ENCODE data around the gene LGALS16. TPM values are rescaled to one million over a fixed set of nuclear protein-coding genes. Genes with fewer than 3 reads are reported as not detected.

Gene LGALS16
- total RNA-seq, 1 donor from 2014 or later = not detected

DNA sequence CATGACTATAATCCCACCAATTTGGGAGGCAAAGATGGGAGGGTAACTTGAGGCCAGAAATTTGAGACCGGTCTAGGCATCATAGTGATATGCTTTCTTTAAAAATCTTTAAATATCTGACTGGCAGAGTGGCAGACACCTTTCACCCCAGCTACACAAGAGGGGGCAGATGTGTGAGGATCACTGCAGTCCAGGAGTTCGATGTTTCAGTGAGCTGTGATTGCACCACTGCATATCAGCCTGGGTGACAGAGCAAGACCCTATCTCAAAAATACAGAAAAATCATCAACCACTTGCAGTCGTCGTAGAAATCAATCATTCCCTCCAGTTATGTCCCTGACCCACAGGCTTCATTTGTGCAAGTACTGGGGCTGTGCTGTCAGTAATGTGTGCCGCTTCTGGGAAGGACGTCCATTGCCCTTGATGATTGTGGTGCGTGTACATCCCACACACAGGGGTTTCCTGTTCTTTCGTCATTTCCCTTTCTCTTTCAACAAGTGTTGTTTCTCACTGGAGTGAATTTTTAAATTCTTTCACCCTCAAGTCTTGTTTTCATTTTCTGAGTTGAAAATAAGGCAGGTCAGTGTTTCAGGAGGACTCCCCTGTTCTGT is 50.0 kb downstream of the LGALS16 start:
- Mint-ChIP-seq H3K36me3 (ENCODE audit: low read depth) (no peaks in the 10 kb centered on the region), H3K4me1 (no peaks in the 10 kb centered on the region), H3K9me3 (no peaks in the 10 kb centered on the region), H3K4me3 (no peak overlapping the region), H3K27me3 (peaks cover 14% of the 10 kb centered on the region), H3K27ac (no peak overlapping the region)
- TF ChIP-seq, protein P1, sequence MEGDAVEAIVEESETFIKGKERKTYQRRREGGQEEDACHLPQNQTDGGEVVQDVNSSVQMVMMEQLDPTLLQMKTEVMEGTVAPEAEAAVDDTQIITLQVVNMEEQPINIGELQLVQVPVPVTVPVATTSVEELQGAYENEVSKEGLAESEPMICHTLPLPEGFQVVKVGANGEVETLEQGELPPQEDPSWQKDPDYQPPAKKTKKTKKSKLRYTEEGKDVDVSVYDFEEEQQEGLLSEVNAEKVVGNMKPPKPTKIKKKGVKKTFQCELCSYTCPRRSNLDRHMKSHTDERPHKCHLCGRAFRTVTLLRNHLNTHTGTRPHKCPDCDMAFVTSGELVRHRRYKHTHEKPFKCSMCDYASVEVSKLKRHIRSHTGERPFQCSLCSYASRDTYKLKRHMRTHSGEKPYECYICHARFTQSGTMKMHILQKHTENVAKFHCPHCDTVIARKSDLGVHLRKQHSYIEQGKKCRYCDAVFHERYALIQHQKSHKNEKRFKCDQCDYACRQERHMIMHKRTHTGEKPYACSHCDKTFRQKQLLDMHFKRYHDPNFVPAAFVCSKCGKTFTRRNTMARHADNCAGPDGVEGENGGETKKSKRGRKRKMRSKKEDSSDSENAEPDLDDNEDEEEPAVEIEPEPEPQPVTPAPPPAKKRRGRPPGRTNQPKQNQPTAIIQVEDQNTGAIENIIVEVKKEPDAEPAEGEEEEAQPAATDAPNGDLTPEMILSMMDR (IDR thresholded peaks at IDR 0.05) = no peak
- ChIA-PET POLR2A (no interaction called here), CTCF (no interaction called here)
- DNase-seq (no peak), ATAC-seq (ENCODE audit: low read depth) (no peak)
- intact Hi-C loops (cut with micrococcal nuclease) = no loop called here

DNA sequence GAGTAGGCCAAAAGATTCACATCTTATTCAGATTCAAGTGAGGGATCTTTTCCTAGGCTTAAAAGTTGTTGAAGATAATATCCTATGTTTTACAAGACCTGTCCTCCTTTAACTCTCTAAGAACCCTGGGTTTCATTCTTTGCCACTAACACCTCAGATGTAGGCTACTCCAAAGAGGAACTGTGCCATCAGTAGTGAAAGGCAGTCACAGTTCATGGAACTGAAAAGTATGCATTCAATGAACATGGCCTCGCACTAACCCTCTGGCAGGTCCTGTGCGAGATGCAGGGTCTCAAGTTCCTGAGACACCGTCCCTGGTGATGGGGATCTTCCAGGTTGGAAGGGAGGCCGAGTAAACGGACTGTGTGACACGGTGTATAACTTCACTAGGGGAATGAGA is 52.9 kb downstream of the LGALS16 start:
- POLR2A ChIA-PET = no interaction called here
- ATAC-seq (ENCODE audit: low read depth) = no peak
- H3K4me1 Mint-ChIP-seq = no peaks in the 10 kb centered on the region
- H3K27me3 Mint-ChIP-seq = peaks cover 8% of the 10 kb centered on the region
- no peaks in the 10 kb centered on the region for H3K36me3 Mint-ChIP-seq (ENCODE audit: low read depth)
- no peak for DNase-seq
- intact Hi-C loops (cut with micrococcal nuclease) = no loop called here
- H3K9me3 Mint-ChIP-seq = peaks cover 4% of the 10 kb centered on the region
- H3K27ac Mint-ChIP-seq = no peak overlapping the region
- CTCF ChIA-PET = no interaction called here
- no peak overlapping the region for H3K4me3 Mint-ChIP-seq
- TF ChIP-seq, protein P1 (IDR thresholded peaks at IDR 0.05) = no peak

DNA sequence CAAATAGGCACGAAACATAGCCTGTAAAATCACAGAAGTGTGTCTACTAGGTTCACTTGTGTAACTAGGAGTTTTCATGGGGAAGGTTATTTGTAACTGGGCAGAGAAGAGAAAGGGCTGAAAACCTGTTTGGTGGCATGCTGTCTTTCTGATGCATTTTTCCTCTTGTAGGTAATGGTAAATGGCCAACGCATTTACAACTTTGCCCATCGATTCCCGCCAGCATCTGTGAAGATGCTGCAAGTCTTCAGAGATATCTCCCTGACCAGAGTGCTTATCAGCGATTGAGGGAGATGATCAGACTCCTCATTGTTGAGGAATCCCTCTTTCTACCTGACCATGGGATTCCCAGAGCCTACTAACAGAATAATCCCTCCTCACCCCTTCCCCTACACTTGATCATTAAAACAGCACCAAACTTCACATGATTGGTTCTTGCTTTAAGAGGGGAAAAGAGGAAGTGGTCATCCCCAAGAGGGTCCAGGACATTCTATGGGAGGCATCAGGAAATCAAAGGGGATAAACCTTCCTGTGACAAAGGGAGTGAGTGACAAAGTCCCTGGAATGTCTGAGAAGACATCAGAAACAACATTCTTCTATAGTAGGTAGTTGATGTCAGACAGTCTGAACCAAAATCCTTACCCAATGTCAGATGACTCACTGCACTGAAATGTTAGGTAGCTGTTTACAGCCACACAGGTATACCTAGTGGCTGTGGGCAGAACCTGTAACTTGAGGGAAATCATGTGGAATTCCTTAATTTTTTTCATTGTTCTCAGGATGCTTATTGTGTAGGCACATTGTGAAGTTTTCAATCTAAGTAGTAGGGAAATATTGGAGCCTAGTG is 53.5 kb downstream of the LGALS16 start:
- POLR2A ChIA-PET = no interaction called here
- Mint-ChIP-seq H3K27ac (no peak overlapping the region), H3K36me3 (ENCODE audit: low read depth) (no peaks in the 10 kb centered on the region), H3K27me3 (peaks cover 8% of the 10 kb centered on the region), H3K9me3 (peaks cover 4% of the 10 kb centered on the region), H3K4me3 (no peak overlapping the region), H3K4me1 (no peaks in the 10 kb centered on the region)
- ATAC-seq (ENCODE audit: low read depth) (no peak), DNase-seq (no peak)
- intact Hi-C loops (cut with micrococcal nuclease) = no loop called here
- TF ChIP-seq, protein P1 (IDR thresholded peaks at IDR 0.05) = no peak
- CTCF ChIA-PET = no interaction called here

Other genes with a start within 250 kb of the LGALS16 start
- gene ZFP36, start 249.1 kb upstream of the LGALS16 start, total RNA-seq = 167 and 206 TPM in 2 replicates
- 111 and 125 TPM in 2 replicates for gene PLEKHG2, start 243.2 kb upstream of the LGALS16 start, total RNA-seq
- 4,002 and 4,656 TPM in 2 replicates for gene RPS16, start 220.0 kb upstream of the LGALS16 start, total RNA-seq
- gene SUPT5H, start 210.3 kb upstream of the LGALS16 start, total RNA-seq = 184 and 200 TPM in 2 replicates
- gene TIMM50, start 175.1 kb upstream of the LGALS16 start, total RNA-seq = 63.8 and 68.9 TPM in 2 replicates
- 0.53 and 0.73 TPM in 2 replicates for gene DLL3, start 157.0 kb upstream of the LGALS16 start, total RNA-seq
- gene SELENOV, start 140.8 kb upstream of the LGALS16 start, total RNA-seq = not detected in 2 replicates
- 3.3 and 4.0 TPM in 2 replicates for gene EID2B, start 123.1 kb upstream of the LGALS16 start, total RNA-seq
- gene EID2, start 115.8 kb upstream of the LGALS16 start, total RNA-seq = 11.4 and 11.5 TPM in 2 replicates
- gene LGALS13, start 53.4 kb upstream of the LGALS16 start, total RNA-seq = not detected in 2 replicates
- not detected in 2 replicates for gene LGALS14, start 48.6 kb downstream of the LGALS16 start, total RNA-seq
- gene CLC, start 82.1 kb downstream of the LGALS16 start, total RNA-seq = not detected in 2 replicates
- not detected in 2 replicates for gene LEUTX, start 122.9 kb downstream of the LGALS16 start, total RNA-seq
- 16.9 and 17.2 TPM in 2 replicates for gene DYRK1B, start 178.2 kb downstream of the LGALS16 start, total RNA-seq
- 420 and 482 TPM in 2 replicates for gene FBL, start 190.5 kb downstream of the LGALS16 start, total RNA-seq

All from activated B cell treated with CpG ODN at 0.5 μM for 24 hours (primary cell).